Thyroid gland (tissue), 4 donors: Measurements from ENCODE around the gene TOM1L2.

ENCODE experiments used
- POLR2A ChIP-seq, 2 donors: fragments of 450-650 bp; IDR thresholded peaks; one replicate each; pipeline ENCODE4 v1.6.1; 2017; ENCODE audit warnings: antibody characterized with exemption in 2 of 2, mild to moderate bottlenecking in 2 of 2, moderate library complexity in 1 of 2
- TF ChIP-seq, protein P1 (sequence below), 6 experiments: fragments of 200-600 bp in 3 of 6; fragments of 450-650 bp in 3 of 6; sonication (generic) in 3 of 6; IDR thresholded peaks; one replicate each; pipeline ENCODE4 v1.5.1; 2016 to 2019; ENCODE audit warnings: antibody characterized with exemption in 6 of 6, mild to moderate bottlenecking in 2 of 6, inconsistent platforms in 1 of 6, moderate library complexity in 1 of 6

DNA sequence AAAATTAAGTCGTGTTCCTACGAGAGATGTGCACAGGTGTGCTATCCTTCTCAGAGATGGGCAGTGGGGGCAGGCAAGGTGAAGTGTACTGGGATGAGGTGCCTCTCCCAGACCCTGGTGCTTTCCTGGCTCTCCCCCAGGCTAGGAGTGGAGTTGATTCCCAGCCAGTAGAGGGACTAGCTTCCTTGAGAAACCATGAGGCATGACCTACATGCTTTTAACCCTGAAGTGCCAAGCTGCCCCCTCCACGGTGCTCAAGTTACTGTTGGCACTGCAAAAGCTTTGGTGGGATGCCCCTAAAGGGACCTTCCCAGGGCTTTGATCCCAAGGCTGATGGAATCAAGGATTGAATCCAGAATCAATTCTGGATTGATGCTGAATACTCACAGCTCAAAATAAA is 88.4 kb downstream of the TOM1L2 start:
- TF ChIP-seq, protein P1, sequence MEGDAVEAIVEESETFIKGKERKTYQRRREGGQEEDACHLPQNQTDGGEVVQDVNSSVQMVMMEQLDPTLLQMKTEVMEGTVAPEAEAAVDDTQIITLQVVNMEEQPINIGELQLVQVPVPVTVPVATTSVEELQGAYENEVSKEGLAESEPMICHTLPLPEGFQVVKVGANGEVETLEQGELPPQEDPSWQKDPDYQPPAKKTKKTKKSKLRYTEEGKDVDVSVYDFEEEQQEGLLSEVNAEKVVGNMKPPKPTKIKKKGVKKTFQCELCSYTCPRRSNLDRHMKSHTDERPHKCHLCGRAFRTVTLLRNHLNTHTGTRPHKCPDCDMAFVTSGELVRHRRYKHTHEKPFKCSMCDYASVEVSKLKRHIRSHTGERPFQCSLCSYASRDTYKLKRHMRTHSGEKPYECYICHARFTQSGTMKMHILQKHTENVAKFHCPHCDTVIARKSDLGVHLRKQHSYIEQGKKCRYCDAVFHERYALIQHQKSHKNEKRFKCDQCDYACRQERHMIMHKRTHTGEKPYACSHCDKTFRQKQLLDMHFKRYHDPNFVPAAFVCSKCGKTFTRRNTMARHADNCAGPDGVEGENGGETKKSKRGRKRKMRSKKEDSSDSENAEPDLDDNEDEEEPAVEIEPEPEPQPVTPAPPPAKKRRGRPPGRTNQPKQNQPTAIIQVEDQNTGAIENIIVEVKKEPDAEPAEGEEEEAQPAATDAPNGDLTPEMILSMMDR (IDR thresholded peaks at IDR 0.05) = peak in 1 of 6 experiments; percentile 11
- TF ChIP-seq POLR2A (IDR thresholded peaks at IDR 0.05) = no peak
